HepG2 (cell line): ENCODE measurements around the gene NOS1AP. TPM values are rescaled to one million over a fixed set of nuclear protein-coding genes. Genes with fewer than 3 reads are reported as not detected.
A peak's percentile ranks its signal among the peaks of the same experiment; 100 is the strongest.

ENCODE experiments used
- ASH2L ChIP-seq: fragments of 300-600, 200-600 bp; sonication (generic); IDR thresholded peaks from 2 replicates; pipeline ENCODE4 v1.7.0; 2017; ENCODE audit warnings: low read depth, mild to moderate bottlenecking, moderate library complexity, mixed read lengths, low read length; ENCODE audit not compliant: insufficient read length
- GATAD2A ChIP-seq: IDR thresholded peaks from 2 replicates; pipeline ENCODE4 v1.6.1; 2016
- HMGXB3 ChIP-seq: sonication (generic); formaldehyde crosslinking; IDR thresholded peaks from 2 replicates; pipeline ENCODE4 v1.4.0; 2020; ENCODE audit warnings: missing genetic modification reagents, borderline replicate concordance
- MAF1 ChIP-seq: sonication (generic); formaldehyde crosslinking; IDR thresholded peaks from 2 replicates; pipeline ENCODE4 v1.5.0; 2020; ENCODE audit warnings: missing genetic modification reagents, borderline replicate concordance
- MLXIP ChIP-seq: sonication (generic); formaldehyde crosslinking; IDR thresholded peaks from 2 replicates; pipeline ENCODE4 v1.9.0; 2021; ENCODE audit warnings: missing genetic modification reagents, borderline replicate concordance
- MXD3 ChIP-seq: IDR thresholded peaks from 2 replicates; pipeline ENCODE4 v1.6.1; 2016; ENCODE audit warnings: mild to moderate bottlenecking, missing biosample characterization, missing genetic modification reagents
- RERE ChIP-seq: IDR thresholded peaks from 2 replicates; pipeline ENCODE4 v1.6.1; 2016; ENCODE audit warnings: low read depth, missing genetic modification reagents, missing compliant biosample characterization
- SMYD3 ChIP-seq: sonication (generic); formaldehyde crosslinking; IDR thresholded peaks from 2 replicates; pipeline ENCODE4 v1.8.1; 2023; ENCODE audit warnings: mild to moderate bottlenecking, missing genetic modification reagents
- ZC3H13 ChIP-seq: sonication (generic); formaldehyde crosslinking; IDR thresholded peaks from 2 replicates; pipeline ENCODE4 v1.8.1; 2023; ENCODE audit warnings: mild to moderate bottlenecking, missing genetic modification reagents, moderate library complexity
- ZFP36 ChIP-seq: fragments of 150-350 bp; IDR thresholded peaks from 2 replicates; pipeline ENCODE4 v1.6.1; 2018; ENCODE audit warnings: borderline replicate concordance, low read length, low read depth; ENCODE audit not compliant: partially characterized antibody
- ZKSCAN1 ChIP-seq: fragments of 150-350 bp; IDR thresholded peaks from 2 replicates; pipeline ENCODE4 v1.6.1; 2014; ENCODE audit warnings: low read length
- ZNF101 ChIP-seq: sonication (generic); formaldehyde crosslinking; IDR thresholded peaks from 2 replicates; pipeline ENCODE4 v1.4.0; 2020; ENCODE audit warnings: mild to moderate bottlenecking, low read depth, missing genetic modification reagents, borderline replicate concordance
- ZNF431 ChIP-seq: sonication (generic); formaldehyde crosslinking; IDR thresholded peaks from 2 replicates; pipeline ENCODE4 v1.9.0; 2022; ENCODE audit warnings: missing genetic modification reagents, low read depth, mild to moderate bottlenecking, borderline replicate concordance
- ZNF549 ChIP-seq: sonication (generic); formaldehyde crosslinking; IDR thresholded peaks from 2 replicates; pipeline ENCODE4 v1.5.0; 2020; ENCODE audit warnings: missing genetic modification reagents
- ZNF747 ChIP-seq: sonication (generic); formaldehyde crosslinking; IDR thresholded peaks from 2 replicates; pipeline ENCODE4 v1.8.1; 2023; ENCODE audit warnings: missing genetic modification reagents, mild to moderate bottlenecking, borderline replicate concordance
- ZNF749 ChIP-seq: sonication (generic); formaldehyde crosslinking; IDR thresholded peaks from 2 replicates; pipeline ENCODE4 v1.8.0; 2022; ENCODE audit warnings: mild to moderate bottlenecking, missing genetic modification reagents, moderate library complexity, borderline replicate concordance
- ZNF773 ChIP-seq: sonication (generic); formaldehyde crosslinking; IDR thresholded peaks from 2 replicates; pipeline ENCODE4 v1.4.0; 2020; ENCODE audit warnings: missing genetic modification reagents, borderline replicate concordance
- polyA plus RNA-seq, 8 experiments: library from polyadenylated mRNA; depleted of rRNA in 3 of 8; stranded (reverse) in 7 of 8; unstranded in 1 of 8; fragments of >200 nt; fragmentation: Illumina TruSeq in 4 of 8; extraction: Trizol in 4 of 8; gene quantifications; 2 replicates each; pipeline versions ENCODE4 v1.2.1 to v1.2.3, GENCODE V29; 2011 to 2016; ENCODE audit warnings: low read depth in 4 of 8, missing spikeins in 1 of 8, mixed read lengths in 1 of 8; ENCODE audit not compliant: insufficient read depth in 1 of 8
- total RNA-seq, 5 experiments: library from RNA; depleted of rRNA; stranded (reverse); fragments of >200 nt; fragmentation: Illumina TruSeq; extraction: Trizol; gene quantifications; 2 replicates each; pipeline ENCODE4 v1.2.3, GENCODE V29; 2016; ENCODE audit warnings: low read depth in 1 of 5

Gene NOS1AP
- total and polyA plus RNA-seq, 2 of the 13 experiments (the other 11 are each of a cell fraction or from before 2014, with no cell fraction given): 2.0 to 3.3 TPM

GRCh38 chr1:162144853-162145252 lies 75.4 kb downstream of the NOS1AP start (continued):
- no peak for TF ChIP-seq ZNF431 (CRISPR knock-in tag)
- peak; percentile 82 for TF ChIP-seq GATAD2A
- no peak for TF ChIP-seq ASH2L
- TF ChIP-seq ZNF747 (CRISPR knock-in tag): no peak
- TF ChIP-seq MXD3 (CRISPR knock-in tag): no peak
- TF ChIP-seq ZKSCAN1: no peak
- no peak for TF ChIP-seq ZNF549
- no peak for TF ChIP-seq RERE (CRISPR knock-in tag)
- no peak for TF ChIP-seq HMGXB3
- no peak for TF ChIP-seq MAF1 (CRISPR knock-in tag)
- no peak for TF ChIP-seq ZNF101 (CRISPR knock-in tag)
- TF ChIP-seq ZNF773 (CRISPR knock-in tag): no peak
- no peak for TF ChIP-seq ZFP36
- no peak for TF ChIP-seq SMYD3 (CRISPR knock-in tag)
- no peak for TF ChIP-seq ZC3H13 (CRISPR knock-in tag)
- no peak for TF ChIP-seq MLXIP (CRISPR knock-in tag)
- no peak for TF ChIP-seq ZNF749 (CRISPR knock-in tag)
